AG04449 (cell line): Measurements from ENCODE around the gene CADPS.

Experiments
- CTCF ChIA-PET: fragments of 350-600 bp; formaldehyde crosslinking; extraction: SDS; loops from one replicate; lab custom pipeline; 2021; ENCODE audit warnings: antibody characterized with exemption; lab: Yijun Ruan, JAX
- POLR2A ChIA-PET: fragments of 400-600, 350-600 bp; formaldehyde crosslinking; extraction: SDS; loops from one replicate; lab custom pipeline; 2020; ENCODE audit warnings: antibody characterized with exemption, inconsistent platforms; lab: Yijun Ruan, JAX
- DNase-seq: peaks from one replicate; pipeline ENCODE4 v3.0.0-alpha.2; 2010; ENCODE audit warnings: low read depth, low spot score
- H3K4me3 ChIP-seq: 2 replicates; pipeline ENCODE4 v1.5.1; 2011; ENCODE audit warnings: low read depth, mild to moderate bottlenecking, control low read depth, low read length
- TF ChIP-seq, protein P1 (sequence below): IDR thresholded peaks from one replicate; pipeline ENCODE4 v1.5.1; 2011; ENCODE audit warnings: mild to moderate bottlenecking, moderate library complexity, low read length, control low read depth, inconsistent platforms; ENCODE audit not compliant: insufficient read depth; ENCODE audit errors: missing control alignments

Gene CADPS

DNA sequence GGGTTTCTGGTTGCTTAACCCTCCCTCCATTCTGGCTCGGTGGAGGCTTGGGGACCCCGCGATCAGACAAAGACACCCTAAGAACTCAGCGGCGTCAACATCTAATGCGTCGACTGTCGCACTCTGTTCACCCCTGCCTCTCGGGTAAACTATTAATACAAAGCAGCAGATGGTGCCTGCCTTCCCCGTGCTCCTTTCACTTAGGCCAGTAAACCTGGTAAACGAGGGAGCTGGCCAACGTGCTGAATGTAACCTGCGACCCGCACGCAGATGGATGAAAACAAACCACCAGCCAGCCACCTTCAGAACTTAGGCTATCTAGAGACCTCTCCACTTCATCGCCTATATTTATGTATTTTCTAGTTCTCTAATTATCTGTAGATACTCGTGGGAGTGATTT, 848 bp upstream of the CADPS start:
- POLR2A ChIA-PET: no interaction called here
- TF ChIP-seq, protein P1, sequence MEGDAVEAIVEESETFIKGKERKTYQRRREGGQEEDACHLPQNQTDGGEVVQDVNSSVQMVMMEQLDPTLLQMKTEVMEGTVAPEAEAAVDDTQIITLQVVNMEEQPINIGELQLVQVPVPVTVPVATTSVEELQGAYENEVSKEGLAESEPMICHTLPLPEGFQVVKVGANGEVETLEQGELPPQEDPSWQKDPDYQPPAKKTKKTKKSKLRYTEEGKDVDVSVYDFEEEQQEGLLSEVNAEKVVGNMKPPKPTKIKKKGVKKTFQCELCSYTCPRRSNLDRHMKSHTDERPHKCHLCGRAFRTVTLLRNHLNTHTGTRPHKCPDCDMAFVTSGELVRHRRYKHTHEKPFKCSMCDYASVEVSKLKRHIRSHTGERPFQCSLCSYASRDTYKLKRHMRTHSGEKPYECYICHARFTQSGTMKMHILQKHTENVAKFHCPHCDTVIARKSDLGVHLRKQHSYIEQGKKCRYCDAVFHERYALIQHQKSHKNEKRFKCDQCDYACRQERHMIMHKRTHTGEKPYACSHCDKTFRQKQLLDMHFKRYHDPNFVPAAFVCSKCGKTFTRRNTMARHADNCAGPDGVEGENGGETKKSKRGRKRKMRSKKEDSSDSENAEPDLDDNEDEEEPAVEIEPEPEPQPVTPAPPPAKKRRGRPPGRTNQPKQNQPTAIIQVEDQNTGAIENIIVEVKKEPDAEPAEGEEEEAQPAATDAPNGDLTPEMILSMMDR: no peak

DNA sequence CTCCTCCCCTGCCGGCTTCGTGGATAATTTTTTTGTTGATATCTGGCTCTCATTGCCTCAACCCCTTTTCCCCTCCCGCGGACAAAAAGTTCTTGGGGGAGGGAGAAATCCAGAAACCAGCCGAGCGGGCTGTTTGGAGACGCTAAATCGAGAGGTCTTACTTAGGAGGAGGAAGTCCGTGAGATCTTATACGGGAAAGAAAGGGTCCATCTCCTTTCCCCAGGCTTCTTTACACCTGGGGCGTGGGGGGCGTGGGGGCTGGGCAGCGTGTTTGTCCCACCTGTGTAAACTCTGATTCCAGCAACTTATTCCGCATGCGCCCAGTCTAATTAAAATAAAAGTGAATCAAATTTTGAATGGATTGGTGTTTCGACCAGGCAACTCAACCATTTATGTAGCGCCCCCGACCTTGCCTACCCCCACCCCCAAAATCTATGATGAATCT, 364 bp upstream of the CADPS start:
- DNase-seq: no peak
- CTCF ChIA-PET: no interaction called here
- POLR2A ChIA-PET: no interaction called here
- TF ChIP-seq, protein P1: no peak
- H3K4me3 ChIP-seq: no peak overlapping the region

More for the DNA sequence above, 848 bp upstream of the CADPS start:
- no peak overlapping the region for H3K4me3 ChIP-seq
- CTCF ChIA-PET: no interaction called here
- DNase-seq: no peak

DNA sequence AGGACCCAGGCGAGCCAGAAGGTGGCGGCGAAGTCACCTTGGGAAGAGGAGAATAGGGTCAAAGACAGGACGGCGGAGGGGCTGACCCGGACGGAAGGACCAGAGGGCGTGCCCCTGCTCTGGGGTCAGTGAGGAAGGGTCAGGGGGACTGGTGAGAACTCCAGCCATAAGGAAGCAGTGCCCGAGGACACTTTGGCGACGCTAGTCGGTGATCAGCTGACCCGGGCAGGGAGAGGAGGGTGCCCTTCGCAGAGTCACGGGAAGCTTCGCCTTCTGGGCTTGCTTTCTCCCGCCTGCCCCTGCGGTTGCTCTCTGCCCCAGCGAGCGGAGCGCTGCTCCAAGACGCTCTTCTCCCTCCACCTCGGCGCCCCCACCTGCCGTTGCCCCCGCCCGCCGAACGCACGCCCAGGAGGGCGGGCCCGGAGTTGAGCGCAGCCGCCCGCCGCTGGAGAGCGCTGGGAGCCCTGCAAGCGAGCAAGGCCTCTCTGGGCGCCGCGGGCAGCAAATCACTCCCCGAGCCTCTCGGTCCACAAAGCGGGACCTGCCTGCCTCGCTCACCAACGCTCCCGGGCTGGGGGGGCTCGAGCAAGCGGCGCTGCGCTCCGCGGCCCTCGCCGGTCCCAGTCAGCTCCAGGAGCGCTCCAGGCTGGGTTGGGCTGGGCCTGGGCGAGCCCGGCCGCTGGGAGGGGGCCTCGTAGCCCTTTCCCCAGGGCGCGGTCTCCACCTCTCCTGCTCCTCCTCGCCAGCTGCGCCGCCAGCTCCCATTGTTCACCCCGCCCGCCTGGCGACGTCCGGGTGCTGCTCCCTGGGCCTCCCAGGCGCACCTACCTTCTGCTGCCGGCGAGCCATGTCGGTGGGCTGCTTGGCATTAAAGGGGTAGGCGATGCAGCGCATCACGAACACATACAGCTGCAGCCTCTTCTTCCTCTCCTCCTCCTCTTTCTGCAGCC, 1.2 kb downstream of the CADPS start:
- ChIA-PET POLR2A (interaction anchor here (0.8 kb wide), 1 partner anchor 208 kb away, joined by 3 read pairs; no protein-coding TSS in a partner anchor), CTCF (interaction anchor here (0.9 kb wide), 2 partner anchors 320 to 321 kb away, joined by 3 to 7 read pairs; no protein-coding TSS in a partner anchor)
- TF ChIP-seq, protein P1: no peak
- DNase-seq: no peak
- H3K4me3 ChIP-seq: peak overlapping the region; percentile 32

DNA sequence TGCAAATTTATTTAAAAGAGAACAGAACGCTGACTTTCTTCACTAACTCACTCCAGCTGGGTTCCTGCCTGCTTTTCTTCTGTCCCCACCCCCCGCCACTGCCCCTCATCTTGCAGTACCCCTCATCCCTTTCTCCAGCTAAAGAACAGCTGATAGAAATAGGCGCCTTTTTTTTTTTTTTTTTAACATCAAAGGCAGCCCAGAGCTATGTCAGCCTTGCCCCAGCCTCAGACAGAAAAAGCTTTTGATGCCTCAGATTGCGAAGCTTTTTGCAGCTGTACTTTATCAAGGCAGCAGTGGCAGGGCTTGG, 1.8 kb downstream of the CADPS start:
- TF ChIP-seq, protein P1: no peak
- H3K4me3 ChIP-seq: no peak overlapping the region
- ChIA-PET CTCF (interaction anchor here (0.9 kb wide), 1 partner anchor 321 kb away, joined by 7 read pairs; no protein-coding TSS in a partner anchor), POLR2A (interaction anchor here (0.8 kb wide), 1 partner anchor 207 kb away, joined by 3 read pairs; no protein-coding TSS in a partner anchor)
- no peak for DNase-seq

DNA sequence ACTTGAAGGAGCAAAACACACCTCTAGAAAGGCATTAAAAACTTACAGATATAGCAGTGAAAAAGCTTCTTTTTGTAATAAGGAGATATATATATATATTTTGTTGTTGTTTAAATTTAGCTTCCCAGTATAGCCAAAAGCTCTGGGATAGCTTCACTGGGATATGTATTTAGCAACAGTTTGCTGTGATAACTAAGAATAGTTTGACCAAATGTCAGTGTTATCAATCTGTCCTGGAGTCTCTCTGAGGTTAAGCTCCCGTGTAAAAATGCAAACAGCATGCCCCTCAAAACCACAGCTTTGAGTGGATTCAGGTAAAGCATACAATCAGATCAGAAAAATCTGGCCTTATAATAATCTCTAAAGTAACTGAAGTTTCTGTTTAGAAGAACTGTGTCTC, 2.9 kb downstream of the CADPS start:
- ChIA-PET POLR2A (no interaction called here), CTCF (no interaction called here)
- H3K4me3 ChIP-seq: no peak overlapping the region
- DNase-seq: no peak
- TF ChIP-seq, protein P1: no peak

DNA sequence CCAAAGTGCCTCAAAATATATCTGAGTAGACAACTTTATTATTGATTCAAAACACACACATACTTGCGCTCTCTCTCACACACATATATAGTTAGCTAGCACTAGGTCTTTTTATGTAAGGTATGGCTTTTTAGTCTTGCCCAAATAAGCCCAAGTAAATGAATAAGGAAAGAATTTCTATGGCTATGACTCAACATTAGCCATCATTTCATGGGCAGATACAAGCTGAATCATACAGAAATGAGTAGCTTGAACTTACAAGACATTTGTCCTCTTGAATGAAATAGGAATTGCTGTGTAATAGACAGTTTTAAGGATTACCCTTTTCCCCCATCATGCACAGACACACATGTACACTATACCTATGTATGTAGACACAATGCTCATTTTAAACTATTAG, 4.9 kb downstream of the CADPS start:
- ChIA-PET POLR2A (no interaction called here), CTCF (no interaction called here)
- TF ChIP-seq, protein P1: no peak
- DNase-seq: no peak
- no peak overlapping the region for H3K4me3 ChIP-seq
